Left ventricle myocardium inferior (tissue), 1 donor: ENCODE data around the gene LPGAT1. TPM values are rescaled to one million over a fixed set of nuclear protein-coding genes. Genes with fewer than 3 reads are reported as not detected.

Source experiments
- DNase-seq: peaks from one replicate; pipeline ENCODE4 v3.0.0-alpha.2; 2020
- H3K27ac ChIP-seq: fragments of 200-600 bp; replicated peaks from 2 replicates; pipeline ENCODE4 v1.8.0; 2021
- H3K27me3 ChIP-seq: fragments of 200-600 bp; 2 replicates; pipeline ENCODE4 v1.8.0; 2021; ENCODE audit warnings: low read depth
- H3K36me3 ChIP-seq: fragments of 200-600 bp; 2 replicates; pipeline ENCODE4 v1.8.0; 2021
- H3K4me1 ChIP-seq: fragments of 200-600 bp; 2 replicates; pipeline ENCODE4 v1.8.0; 2021
- H3K4me3 ChIP-seq: fragments of 200-600 bp; 2 replicates; pipeline ENCODE4 v1.8.0; 2021; ENCODE audit warnings: mild to moderate bottlenecking, moderate library complexity
- H3K9me3 ChIP-seq: fragments of 200-600 bp; replicated peaks from 2 replicates; pipeline ENCODE4 v1.8.0; 2021
- CTCF ChIP-seq: fragments of 200-600 bp; IDR thresholded peaks from 2 replicates; pipeline ENCODE4 v1.8.0; 2021; ENCODE audit warnings: antibody characterized with exemption, mild to moderate bottlenecking, borderline replicate concordance
- intact Hi-C: fragments of 100-400 bp; cut with micrococcal nuclease; formaldehyde crosslinking; loops from one replicate; pipeline ENCODE4 v1.11.0; 2022
- total RNA-seq: library from RNA; stranded (reverse); fragmentation: NEBNext Ultra II Directional; extraction: Animal tissue kit (Norgen Biotek cat#: 25700); gene quantifications from one replicate; pipeline ENCODE4 v1.2.1, GENCODE V29; 2021
- donor health status: DM: no; HTN: yes; CAD: no; lungs with severe emphysema.

Gene LPGAT1
- total RNA-seq, 1 donor from 2014 or later: 24.9 TPM

DNA sequence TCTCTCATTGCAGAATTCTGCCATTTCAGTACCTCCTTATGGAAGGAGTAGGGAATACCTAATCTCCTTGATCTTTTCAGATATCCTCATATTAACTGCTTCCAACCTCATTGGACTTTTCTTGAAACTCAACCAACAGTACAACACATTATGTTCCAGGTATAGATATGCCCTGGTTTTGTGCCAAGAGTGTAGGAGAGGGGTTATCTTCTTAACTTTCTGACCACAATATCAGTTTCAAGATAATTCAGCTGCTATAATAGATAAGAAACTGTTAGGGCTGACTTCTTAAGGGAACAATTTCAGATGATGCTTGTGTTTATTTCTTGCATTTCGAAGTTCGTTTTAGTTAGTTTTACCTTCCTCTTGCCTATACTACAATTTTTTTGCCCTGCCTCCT lies 2.1 kb upstream of the LPGAT1 start:
- no peak overlapping the region for H3K4me3 ChIP-seq
- no peak for TF ChIP-seq CTCF
- peaks cover 31% of the 10 kb centered on the region for H3K4me1 ChIP-seq
- no peak overlapping the region for H3K27ac ChIP-seq
- no peak for DNase-seq
- peaks cover 5% of the 10 kb centered on the region for H3K27me3 ChIP-seq
- no peaks in the 10 kb centered on the region for H3K36me3 ChIP-seq
- no peaks in the 10 kb centered on the region for H3K9me3 ChIP-seq
- intact Hi-C loops: loop anchor here (5.0 kb wide), 1 partner anchor 135 kb away; no protein-coding TSS in a partner anchor

GRCh38 chr1:211831558-211832323 lies 1.2 kb upstream of the LPGAT1 start:
- TF ChIP-seq CTCF: no peak
- no peaks in the 10 kb centered on the region for H3K9me3 ChIP-seq
- peak overlapping the region; percentile 81 for H3K4me3 ChIP-seq
- H3K4me1 ChIP-seq: peaks cover 40% of the 10 kb centered on the region
- no peak overlapping the region for H3K27ac ChIP-seq
- intact Hi-C loops: loop anchor here (5.0 kb wide), 1 partner anchor 134 kb away; no protein-coding TSS in a partner anchor
- peaks cover 3% of the 10 kb centered on the region for H3K27me3 ChIP-seq
- DNase-seq: no peak
- no peaks in the 10 kb centered on the region for H3K36me3 ChIP-seq

GRCh38 chr1:211830055-211830327 lies 572 bp downstream of the LPGAT1 start:
- H3K9me3 ChIP-seq: no peaks in the 10 kb centered on the region
- intact Hi-C loops: loop anchor here (5.0 kb wide), 1 partner anchor 133 kb away; no protein-coding TSS in a partner anchor
- peak overlapping the region; percentile 94 for H3K27ac ChIP-seq
- peaks cover 40% of the 10 kb centered on the region for H3K4me1 ChIP-seq
- TF ChIP-seq CTCF: no peak
- peaks cover 4% of the 10 kb centered on the region for H3K36me3 ChIP-seq
- peak overlapping the region; percentile 81 for H3K4me3 ChIP-seq
- H3K27me3 ChIP-seq: no peaks in the 10 kb centered on the region
- peak; percentile 15 for DNase-seq

- Histone ChIP-seq H3K27me3 (no peaks in the 10 kb centered on the region), H3K9me3 (no peaks in the 10 kb centered on the region), H3K4me3 (peak overlapping the region; percentile 81), H3K27ac (peak overlapping the region; percentile 94), H3K4me1 (peaks cover 40% of the 10 kb centered on the region), H3K36me3 (peaks cover 4% of the 10 kb centered on the region)
- DNase-seq: peak; percentile 31
- TF ChIP-seq CTCF: peak; percentile 13
- intact Hi-C loops: loop anchor here (5.0 kb wide), 1 partner anchor 132 kb away; no protein-coding TSS in a partner anchor
Observed at GRCh38 chr1:211829343-211830054, 1.1 kb downstream of the LPGAT1 start.

DNA sequence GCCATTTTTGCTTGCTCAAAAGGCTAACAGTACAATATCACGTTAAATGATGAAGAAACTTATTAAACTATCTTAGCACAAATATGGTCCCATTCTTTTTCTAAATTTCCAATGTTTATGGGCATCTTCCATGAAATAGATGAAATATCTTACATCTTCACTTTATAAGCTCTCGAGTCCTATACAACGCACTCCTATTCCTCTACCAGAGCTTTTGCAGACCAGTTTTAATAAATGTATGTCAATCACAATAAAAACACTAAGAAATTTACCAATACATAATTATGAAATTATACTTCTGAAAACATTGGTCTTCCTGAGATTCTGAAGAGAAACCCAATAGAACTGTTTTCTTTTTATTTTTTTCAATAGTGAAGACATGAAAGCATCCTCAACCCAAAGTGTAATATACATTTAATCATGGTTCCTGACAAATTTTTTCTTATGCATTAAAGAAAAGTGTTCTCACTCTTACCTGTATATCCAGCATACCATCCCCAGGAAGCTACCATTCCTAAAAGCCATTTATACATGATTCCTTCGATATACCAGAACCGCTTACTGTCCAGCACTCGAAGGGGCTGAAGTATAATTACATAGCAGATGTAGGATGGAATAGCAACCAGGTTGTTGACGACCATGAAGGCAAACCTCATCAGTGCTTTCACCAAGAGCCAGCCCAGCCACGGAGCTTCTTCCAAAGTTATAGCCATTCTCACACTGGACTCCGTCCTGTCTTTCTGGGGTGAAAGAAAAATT lies 1.8 kb downstream of the LPGAT1 start:
- H3K36me3 ChIP-seq: peaks cover 4% of the 10 kb centered on the region
- H3K27me3 ChIP-seq: no peaks in the 10 kb centered on the region
- H3K4me1 ChIP-seq: peaks cover 40% of the 10 kb centered on the region
- no peaks in the 10 kb centered on the region for H3K9me3 ChIP-seq
- intact Hi-C loops: no loop called here
- peak overlapping the region; percentile 81 for H3K4me3 ChIP-seq
- H3K27ac ChIP-seq: peak overlapping the region; percentile 94
- no peak for DNase-seq
- no peak for TF ChIP-seq CTCF
